Osteoblast (primary cell): ENCODE measurements around the gene RBBP7. TPM values are rescaled to one million over a fixed set of nuclear protein-coding genes. Genes with fewer than 3 reads are reported as not detected.

ENCODE experiments used
- DNase-seq: peaks from one replicate; pipeline ENCODE4 v3.0.0; 2011; ENCODE audit warnings: low spot score, mixed read lengths; ENCODE audit not compliant: insufficient read length; ENCODE audit errors: missing footprints
- H2AFZ ChIP-seq: 2 replicates; pipeline ENCODE4 v1.6.0; 2011; ENCODE audit warnings: mild to moderate bottlenecking, low read length
- H3K27ac ChIP-seq: 2 replicates; pipeline ENCODE4 v1.5.1; 2011; ENCODE audit warnings: mild to moderate bottlenecking, low read depth, low read length, moderate library complexity
- H3K27me3 ChIP-seq: 2 replicates; pipeline ENCODE4 v1.6.0; 2012; ENCODE audit warnings: mild to moderate bottlenecking, control low read depth, inconsistent platforms, low read length, moderate library complexity; ENCODE audit not compliant: insufficient read depth
- H3K36me3 ChIP-seq: 2 replicates; pipeline ENCODE4 v1.5.1; 2011; ENCODE audit warnings: mild to moderate bottlenecking, low read length, control low read depth, moderate library complexity; ENCODE audit not compliant: insufficient read depth
- H3K4me1 ChIP-seq: 2 replicates; pipeline ENCODE4 v1.5.1; 2011; ENCODE audit warnings: mild to moderate bottlenecking, low read length, control low read depth, moderate library complexity; ENCODE audit not compliant: insufficient read depth
- H3K4me2 ChIP-seq: 2 replicates; pipeline ENCODE4 v1.6.0; 2011; ENCODE audit warnings: mild to moderate bottlenecking, low read length; ENCODE audit not compliant: insufficient read depth
- H3K4me3 ChIP-seq: fragments of 200-600 bp; sonication (generic); 3 replicates; pipeline ENCODE4 v1.5.1; 2012; ENCODE audit warnings: mild to moderate bottlenecking, low read length, inconsistent platforms; ENCODE audit not compliant: insufficient read depth
- H3K79me2 ChIP-seq: 2 replicates; pipeline ENCODE4 v1.6.0; 2012; ENCODE audit warnings: mild to moderate bottlenecking, low read length, control low read depth, inconsistent platforms; ENCODE audit not compliant: insufficient read depth
- H3K9me3 ChIP-seq: 2 replicates; pipeline ENCODE4 v1.5.1; 2011; ENCODE audit warnings: low read depth, low read length, control low read depth
- H4K20me1 ChIP-seq: 2 replicates; pipeline ENCODE4 v1.6.0; 2012; ENCODE audit warnings: mild to moderate bottlenecking, low read length, control low read depth; ENCODE audit not compliant: insufficient read depth
- CTCF ChIP-seq: IDR thresholded peaks from 2 replicates; pipeline ENCODE4 v1.5.1; 2011; ENCODE audit warnings: mild to moderate bottlenecking, low read depth, low read length, moderate library complexity; ENCODE audit errors: extremely low read depth
- total RNA-seq: library from RNA; depleted of rRNA; stranded (reverse); fragments of >200 nt; gene quantifications from 2 replicates; pipeline ENCODE4 v1.2.3, GENCODE V29; 2012

Gene RBBP7
- total RNA-seq, 1 donor, result 69.8 TPM

- no peak overlapping the region for H3K4me2 ChIP-seq
- no peak overlapping the region for H3K27ac ChIP-seq
- no peak overlapping the region for H2AFZ ChIP-seq
- H3K4me3 ChIP-seq, result no peak overlapping the region
- no peaks in the 10 kb centered on the region for H3K4me1 ChIP-seq
- no peaks in the 10 kb centered on the region for H3K79me2 ChIP-seq
- H3K9me3 ChIP-seq, result no peaks in the 10 kb centered on the region
- TF ChIP-seq CTCF, result no peak
- peaks cover 15% of the 10 kb centered on the region for H3K27me3 ChIP-seq
- DNase-seq, result no peak
- no peaks in the 10 kb centered on the region for H3K36me3 ChIP-seq
- H4K20me1 ChIP-seq, result no peaks in the 10 kb centered on the region
Observed at GRCh38 chrX:16914058-16914457, 43.9 kb upstream of the RBBP7 start.

GRCh38 chrX:16910376-16910775 lies 40.2 kb upstream of the RBBP7 start:
- Histone ChIP-seq H3K4me3 (no peak overlapping the region), H3K4me2 (no peak overlapping the region), H4K20me1 (no peaks in the 10 kb centered on the region), H3K79me2 (no peaks in the 10 kb centered on the region), H3K27ac (no peak overlapping the region), H3K9me3 (no peaks in the 10 kb centered on the region), H2AFZ (no peak overlapping the region), H3K27me3 (peaks cover 11% of the 10 kb centered on the region), H3K36me3 (no peaks in the 10 kb centered on the region), H3K4me1 (no peaks in the 10 kb centered on the region)
- DNase-seq, result peak; percentile 27
- TF ChIP-seq CTCF, result no peak

GRCh38 chrX:16903274-16904022 lies 33.3 kb upstream of the RBBP7 start:
- H3K4me2 ChIP-seq, result no peak overlapping the region

More at GRCh38 chrX:16903274-16904022, 33.3 kb upstream of the RBBP7 start:
- no peak for TF ChIP-seq CTCF
- H3K27ac ChIP-seq, result no peak overlapping the region
- H3K4me3 ChIP-seq, result no peak overlapping the region
- no peaks in the 10 kb centered on the region for H3K79me2 ChIP-seq
- H3K9me3 ChIP-seq, result no peaks in the 10 kb centered on the region
- no peak for DNase-seq
- H3K36me3 ChIP-seq, result no peaks in the 10 kb centered on the region
- H4K20me1 ChIP-seq, result no peaks in the 10 kb centered on the region
- no peak overlapping the region for H2AFZ ChIP-seq
- H3K27me3 ChIP-seq, result peaks cover 13% of the 10 kb centered on the region
- H3K4me1 ChIP-seq, result no peaks in the 10 kb centered on the region
